GM12801 (cell line): ENCODE data around the gene COL4A2.

ENCODE experiments used
- TF ChIP-seq, protein P1 (sequence below): IDR thresholded peaks from one replicate; pipeline ENCODE4 v1.5.1; 2011; ENCODE audit warnings: control low read depth; ENCODE audit not compliant: insufficient read length; ENCODE audit errors: extremely low read depth

Gene COL4A2

GRCh38 chr13:110467516-110468110 lies 160.5 kb downstream of the COL4A2 start:
- TF ChIP-seq, protein P1, sequence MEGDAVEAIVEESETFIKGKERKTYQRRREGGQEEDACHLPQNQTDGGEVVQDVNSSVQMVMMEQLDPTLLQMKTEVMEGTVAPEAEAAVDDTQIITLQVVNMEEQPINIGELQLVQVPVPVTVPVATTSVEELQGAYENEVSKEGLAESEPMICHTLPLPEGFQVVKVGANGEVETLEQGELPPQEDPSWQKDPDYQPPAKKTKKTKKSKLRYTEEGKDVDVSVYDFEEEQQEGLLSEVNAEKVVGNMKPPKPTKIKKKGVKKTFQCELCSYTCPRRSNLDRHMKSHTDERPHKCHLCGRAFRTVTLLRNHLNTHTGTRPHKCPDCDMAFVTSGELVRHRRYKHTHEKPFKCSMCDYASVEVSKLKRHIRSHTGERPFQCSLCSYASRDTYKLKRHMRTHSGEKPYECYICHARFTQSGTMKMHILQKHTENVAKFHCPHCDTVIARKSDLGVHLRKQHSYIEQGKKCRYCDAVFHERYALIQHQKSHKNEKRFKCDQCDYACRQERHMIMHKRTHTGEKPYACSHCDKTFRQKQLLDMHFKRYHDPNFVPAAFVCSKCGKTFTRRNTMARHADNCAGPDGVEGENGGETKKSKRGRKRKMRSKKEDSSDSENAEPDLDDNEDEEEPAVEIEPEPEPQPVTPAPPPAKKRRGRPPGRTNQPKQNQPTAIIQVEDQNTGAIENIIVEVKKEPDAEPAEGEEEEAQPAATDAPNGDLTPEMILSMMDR: no peak

DNA sequence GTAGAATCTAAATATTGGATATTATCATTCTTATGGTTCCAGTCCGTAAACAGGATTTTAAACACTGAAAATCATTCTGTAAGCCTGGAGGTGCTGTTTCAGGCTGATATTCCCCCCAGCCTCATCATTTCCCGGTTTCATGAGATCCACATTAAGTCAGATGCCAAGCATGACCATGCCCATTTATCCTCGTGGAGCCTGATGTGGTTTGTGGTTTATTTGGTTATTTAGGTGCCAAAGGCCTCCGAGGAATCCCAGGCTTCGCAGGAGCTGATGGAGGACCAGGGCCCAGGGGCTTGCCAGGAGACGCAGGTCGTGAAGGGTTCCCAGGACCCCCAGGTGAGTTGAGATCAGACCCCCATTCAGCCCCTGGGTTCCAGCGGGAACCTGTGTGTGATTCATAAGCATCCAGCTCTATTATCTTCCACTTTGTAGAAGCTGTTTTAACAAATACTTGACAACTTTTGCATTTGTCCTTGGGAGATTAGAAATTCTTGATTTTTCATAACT lies 162.0 kb downstream of the COL4A2 start:
- TF ChIP-seq, protein P1: no peak

DNA sequence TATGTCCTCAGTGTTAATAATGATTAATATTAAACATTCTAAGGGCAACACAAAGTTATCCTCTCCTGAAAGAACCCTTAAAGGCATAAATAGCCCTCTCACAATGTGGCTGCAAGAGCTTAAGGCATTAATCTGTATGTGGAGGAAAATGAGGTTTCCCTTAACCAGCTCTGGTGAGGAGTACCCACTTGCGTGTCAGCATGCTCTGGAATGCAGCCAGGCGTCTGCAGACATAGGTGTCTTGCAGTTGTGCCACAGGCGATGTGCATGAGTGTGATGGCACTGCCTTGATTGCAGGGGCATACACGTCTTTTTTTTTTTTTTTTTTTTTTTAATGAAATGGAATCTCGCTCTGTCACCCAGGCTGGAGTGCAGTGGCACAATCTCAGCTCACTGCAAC lies 162.5 kb downstream of the COL4A2 start:
- TF ChIP-seq, protein P1: no peak

- TF ChIP-seq, protein P1: no peak
These were observed 163.4 kb downstream of the COL4A2 start for GRCh38 chr13:110470272-110471009.

DNA sequence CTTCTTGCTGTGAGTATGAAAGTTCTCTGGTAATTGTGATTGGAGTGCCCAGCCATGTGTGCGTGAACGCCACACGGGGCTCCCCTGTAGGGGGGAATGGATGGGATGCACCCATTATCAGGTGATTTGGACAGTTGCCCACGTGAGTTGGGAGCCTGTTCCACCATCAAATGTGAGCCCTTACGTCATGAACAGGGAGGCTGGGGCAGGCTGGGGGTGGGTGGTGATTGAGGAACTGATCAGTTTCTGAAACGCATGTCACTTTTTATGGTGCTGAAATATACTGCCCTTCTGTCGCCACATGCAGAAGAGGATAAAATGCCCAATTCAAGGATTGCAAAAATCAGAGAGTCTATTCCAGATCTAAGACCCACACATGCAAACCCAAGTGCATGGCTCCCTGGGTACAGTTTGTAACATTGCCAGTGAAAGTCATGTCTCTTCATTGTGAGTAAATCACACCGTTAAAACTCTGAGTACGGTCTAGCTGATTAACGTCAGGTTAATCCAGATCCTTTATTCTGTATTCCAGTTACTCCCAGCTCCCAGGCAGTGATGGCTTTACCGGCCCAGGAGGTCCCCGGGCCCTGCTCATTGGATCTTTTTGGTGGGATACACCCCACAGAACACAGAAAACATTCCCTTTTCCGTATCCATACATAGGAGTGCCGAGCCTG lies 164.2 kb downstream of the COL4A2 start:
- TF ChIP-seq, protein P1: no peak

- TF ChIP-seq, protein P1: no peak
These were observed 164.7 kb downstream of the COL4A2 start for GRCh38 chr13:110471833-110472162.

DNA sequence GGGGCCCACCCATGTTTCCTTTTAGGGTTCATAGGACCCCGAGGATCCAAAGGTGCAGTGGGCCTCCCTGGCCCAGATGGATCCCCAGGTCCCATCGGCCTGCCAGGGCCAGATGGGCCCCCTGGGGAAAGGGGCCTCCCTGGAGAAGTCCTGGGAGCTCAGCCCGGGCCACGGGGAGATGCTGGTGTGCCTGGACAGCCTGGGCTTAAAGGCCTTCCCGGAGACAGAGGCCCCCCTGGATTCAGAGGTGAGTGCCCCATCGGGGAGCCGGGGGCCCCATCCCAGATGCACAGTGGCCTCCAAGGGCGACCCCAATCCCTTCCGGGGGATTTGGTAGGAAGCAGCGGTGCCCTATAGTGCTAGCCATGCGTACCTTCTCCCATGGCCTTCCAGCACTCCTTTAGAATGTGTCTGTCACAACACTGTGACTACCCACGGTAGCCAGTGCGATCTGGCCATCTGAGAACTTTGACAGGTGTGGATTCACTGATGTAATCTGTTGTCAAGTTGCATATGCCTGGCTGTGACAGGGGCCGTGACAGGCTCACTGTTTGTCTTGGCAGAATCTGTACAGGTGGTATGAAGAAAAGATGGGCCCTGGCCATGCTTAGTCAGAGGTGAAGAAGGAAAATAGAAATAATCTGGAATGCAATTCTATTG lies 165.9 kb downstream of the COL4A2 start:
- TF ChIP-seq, protein P1: no peak
